Right hindlimb (tissue), 1 donor: ENCODE data around the gene CRACDL.

Experiments
- DNase-seq: peaks from one replicate; pipeline ENCODE4 v3.0.0-alpha.2; 2018

Gene CRACDL

DNA sequence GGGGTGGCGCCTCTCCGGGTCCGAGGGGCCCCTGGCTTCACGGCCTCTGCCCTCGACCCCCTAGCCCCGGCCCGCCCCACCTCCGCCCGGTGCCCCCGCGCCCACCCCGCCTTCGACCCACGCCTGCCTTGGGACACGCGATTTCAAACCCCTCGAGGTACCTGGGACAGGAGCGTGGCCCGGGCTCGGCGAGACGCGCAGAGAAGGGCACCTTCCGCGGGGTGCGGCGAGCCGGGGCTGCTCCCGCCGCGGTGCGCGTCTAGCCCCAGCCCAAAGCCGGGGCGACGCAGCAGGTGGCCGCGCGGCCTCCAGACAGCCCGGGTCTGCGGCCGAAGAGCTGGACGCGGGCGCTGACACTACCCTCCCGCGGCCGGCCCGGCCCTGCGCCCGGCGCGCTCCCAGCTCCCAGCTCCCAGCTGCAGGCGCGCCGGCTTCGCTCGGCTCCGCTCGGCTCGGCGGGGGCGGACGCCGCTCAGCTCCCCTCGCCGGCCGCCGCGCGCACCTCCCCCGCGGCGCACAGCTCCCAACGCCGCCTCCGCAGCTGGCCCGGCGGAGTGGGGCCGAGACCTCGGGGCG is at the start of gene CRACDL:
TSS of gene CRACDL (minus strand) at position 449 of the 576 bp plus-strand sequence. CDS start 89,425 bp downstream, outside the sequence.
- DNase-seq = peak; percentile 39

GRCh38 chr2:98975611-98976010 is 39.6 kb upstream of the CRACDL start:
- DNase-seq = no peak

DNA sequence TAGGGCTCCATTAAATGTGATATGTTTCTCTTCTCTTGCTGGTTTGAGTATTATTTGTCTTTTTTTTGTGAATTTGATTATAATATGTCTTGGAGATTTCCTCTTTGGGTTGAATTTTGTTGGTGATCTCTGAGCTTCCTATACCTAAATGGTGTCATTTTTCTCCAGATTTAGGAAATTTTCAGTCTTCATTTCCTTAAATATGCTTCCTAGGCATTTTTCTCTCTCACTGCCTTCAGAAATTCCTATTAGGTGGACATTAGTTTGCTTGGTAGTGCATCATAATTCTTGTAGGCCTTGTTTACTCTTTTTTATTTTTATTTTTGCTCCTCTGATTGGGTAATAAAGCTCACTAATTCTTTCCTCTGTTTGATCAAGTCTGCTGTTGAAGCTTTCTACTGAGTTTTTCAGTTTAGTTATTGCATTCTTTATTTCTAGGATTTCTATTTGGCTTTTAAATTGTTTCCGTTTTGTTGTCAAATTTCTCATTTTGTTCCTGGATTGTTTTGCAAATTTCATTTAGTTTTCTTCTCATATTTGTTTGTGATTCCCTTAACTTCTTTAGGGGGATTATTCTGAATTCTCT is 36.6 kb upstream of the CRACDL start:
- DNase-seq = no peak

DNA sequence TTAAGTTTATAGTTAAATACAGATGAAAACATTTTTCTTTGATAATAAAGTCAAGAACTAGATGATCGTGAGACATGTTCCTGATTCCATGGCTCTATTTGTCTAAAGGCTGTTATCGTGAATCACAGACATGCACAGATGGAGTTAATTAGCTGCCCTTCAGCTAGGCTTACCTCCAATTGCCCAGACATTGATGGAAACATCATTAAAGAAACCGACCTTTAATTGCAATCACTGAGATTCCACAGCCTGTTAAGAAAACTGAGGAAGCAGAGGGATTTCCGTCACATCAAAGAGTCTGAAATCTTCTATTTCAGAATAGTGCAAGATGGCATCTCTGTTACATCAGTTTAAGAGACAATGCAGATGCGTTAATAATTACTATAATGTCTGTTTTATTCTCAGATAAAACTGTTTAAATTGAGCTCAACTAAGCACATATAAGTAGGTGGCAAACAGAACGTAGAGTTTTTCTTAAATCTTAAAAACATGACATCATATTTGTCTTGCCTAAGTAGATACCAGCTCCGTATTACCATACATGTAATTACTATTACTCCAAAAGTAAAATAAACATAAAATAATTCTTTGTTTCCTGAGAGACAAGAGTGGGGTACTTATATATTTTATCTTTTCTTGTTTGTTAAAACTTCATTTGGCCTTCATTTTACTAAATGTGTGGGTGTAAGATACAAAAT is 23.9 kb upstream of the CRACDL start:
- DNase-seq = no peak

- DNase-seq = no peak
Observed at GRCh38 chr2:98952966-98953365, 16.9 kb upstream of the CRACDL start.

- DNase-seq = no peak
Observed at GRCh38 chr2:98948956-98949739, 13.1 kb upstream of the CRACDL start.

DNA sequence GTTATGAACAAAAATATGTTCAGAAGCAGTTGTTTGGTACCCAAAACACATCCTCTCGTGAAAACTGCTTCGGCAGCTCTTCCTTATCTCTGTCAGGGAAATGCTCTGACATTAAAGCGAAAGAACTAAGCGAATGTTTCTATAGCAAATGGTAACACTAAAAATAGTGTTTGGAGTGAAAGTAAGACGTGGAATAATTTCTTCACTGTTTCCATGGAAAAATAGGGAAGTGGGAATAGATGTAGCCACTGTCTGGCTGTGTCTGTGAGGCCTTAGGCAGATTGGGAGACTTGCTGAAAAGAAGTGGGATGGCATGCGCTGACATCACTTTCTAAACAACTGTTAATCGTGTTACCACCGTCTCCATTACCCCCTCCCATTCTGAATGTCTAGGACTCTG is 11.5 kb upstream of the CRACDL start:
- DNase-seq = no peak

- DNase-seq = no peak
Observed at GRCh38 chr2:98946855-98947254, 10.8 kb upstream of the CRACDL start.

DNA sequence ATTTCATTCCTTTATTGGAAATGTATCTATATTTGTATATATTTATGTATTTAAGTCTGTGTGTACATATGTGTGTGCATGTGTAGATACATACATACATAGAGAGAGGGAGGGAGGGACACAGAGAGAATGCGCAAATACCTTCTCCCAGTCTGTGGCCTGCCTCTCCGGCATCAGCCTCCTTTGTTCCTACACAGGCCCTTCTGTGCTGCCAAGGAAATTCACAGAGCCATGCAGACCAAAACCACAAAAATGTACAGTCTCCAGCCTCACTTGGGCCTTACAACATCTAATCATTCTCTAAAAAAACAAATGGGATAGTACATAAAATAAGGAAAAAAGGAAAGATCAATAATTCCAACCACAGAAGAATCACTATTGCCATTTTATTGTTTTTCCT is 8.8 kb upstream of the CRACDL start:
- DNase-seq = no peak

DNA sequence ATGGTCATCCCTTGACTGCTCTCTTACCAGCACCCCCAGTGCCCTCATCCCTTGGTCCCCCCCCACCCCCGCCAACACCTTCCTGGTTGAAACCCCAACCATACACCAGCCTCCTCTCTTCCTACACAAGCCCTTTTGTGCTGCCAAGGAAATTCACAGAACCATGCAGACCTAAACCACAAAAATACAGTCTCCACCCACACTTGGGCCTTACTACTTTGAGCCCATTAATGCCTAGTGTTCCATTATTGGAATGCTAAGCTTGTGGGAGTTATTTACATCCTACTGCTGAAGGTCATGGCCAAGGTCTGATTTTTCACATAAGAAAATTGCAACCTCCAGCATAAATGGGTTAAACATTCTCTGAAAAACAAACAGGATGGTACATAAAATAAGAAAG is 4.1 kb upstream of the CRACDL start:
- no peak for DNase-seq

- DNase-seq = no peak
Observed at GRCh38 chr2:98937906-98938305, 1.9 kb upstream of the CRACDL start.

DNA sequence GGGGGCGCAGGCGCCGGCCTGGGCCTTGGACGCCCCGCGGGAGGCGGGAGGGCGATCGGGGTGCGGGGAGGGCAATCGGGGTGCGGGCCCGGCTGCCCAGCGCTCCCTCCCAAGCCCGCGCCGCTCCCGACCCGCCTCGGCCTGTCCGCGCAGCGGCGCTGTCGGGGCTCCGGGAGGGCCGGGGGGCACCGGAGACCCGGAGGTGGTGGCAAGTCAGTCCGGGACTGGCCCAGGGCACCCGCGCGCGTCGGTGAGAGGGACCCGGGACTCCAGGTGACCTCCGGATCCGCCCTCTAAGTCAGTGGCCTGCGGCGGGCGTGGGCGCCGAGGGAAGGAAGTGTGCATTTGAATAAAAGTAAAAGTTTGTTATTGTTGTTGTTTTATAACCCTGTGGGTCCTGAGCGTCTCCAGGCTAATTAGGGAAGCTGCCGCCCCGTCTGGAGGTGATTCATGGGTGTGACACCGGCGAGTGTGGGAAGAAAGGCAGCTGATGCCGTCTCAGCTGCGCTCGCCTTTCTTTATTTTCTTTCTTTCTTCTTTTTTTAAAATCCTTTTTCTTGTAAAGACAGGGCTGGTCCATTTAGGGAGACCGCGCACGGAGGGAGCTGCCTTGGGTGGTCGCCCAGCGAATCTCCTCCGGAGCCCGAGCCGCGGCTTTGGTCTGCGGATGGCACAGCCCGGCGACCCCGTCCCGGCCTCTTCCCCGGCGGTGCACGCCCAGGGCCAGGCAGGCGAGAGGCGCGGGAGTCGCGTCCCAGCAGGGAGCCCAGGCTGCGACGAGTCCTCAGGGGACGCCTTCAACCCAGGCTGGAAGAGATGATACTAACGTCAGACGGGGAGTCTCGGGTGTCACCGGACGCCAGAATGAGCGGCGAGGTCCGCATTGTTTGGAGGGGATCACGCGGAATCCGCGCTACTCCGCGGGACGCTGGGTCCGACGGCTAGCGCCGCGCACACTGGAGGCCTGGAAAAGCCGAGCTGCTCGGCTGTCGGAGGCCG is 627 bp upstream of the CRACDL start:
- DNase-seq = peak; percentile 19

DNA sequence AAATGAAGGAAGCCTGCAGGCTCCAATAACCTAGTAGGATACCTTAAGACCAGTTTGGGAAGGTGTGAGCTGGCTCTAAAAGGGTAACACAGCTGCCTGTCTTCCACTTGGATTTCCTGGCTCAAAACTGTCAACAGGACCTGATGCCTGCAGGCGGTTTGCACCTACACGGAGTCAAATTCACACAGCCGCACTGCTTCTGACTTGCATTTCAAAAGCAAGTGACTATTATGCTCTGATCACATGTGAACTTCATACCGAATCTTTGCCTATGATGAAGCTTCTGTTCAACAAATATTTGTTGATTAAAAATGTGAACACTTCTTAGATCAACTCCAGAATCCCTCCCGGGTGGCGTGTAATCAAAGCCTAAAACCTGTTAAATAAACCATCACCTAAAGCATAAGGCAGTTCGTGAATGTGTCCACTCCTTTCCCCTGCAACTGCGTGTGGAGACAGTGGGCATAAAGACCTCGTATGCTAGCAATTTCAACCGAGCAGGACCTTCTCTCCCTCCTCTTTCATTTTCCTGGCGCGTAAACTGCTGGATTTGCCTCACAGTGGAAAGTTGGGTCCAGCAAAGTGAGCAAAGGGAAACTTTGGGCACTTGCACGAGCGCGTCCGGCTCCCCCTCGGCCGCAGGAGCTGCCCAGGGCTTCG is 784 bp downstream of the CRACDL start:
- DNase-seq = peak; percentile 57

DNA sequence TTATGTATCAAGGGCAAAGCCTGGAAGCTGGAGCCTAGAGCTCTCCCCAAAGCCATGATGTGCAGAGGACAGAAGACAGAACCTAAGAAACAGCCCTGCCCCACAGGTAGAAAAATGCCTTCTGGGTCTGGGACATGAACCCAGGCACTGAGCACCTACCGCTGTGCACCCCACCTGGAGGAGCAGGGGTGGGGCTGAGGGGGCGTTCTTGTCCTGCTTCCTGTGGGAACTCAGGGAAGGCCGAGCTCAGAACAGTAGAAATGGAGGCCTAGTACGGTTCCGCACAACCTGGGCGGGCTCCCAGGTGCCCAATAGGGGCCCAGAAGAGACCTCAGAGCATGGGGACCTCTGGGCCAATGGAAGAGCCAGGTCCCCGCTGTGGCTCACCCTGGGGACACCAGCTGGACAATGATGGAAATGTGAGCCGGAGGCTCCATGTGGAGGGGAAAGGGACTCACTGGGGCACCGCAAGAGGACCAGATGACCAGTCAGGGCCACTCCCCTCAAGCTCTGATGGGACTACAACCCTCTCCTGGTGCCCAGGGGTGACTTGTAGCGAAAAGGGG is 3.2 kb downstream of the CRACDL start:
- DNase-seq = no peak

DNA sequence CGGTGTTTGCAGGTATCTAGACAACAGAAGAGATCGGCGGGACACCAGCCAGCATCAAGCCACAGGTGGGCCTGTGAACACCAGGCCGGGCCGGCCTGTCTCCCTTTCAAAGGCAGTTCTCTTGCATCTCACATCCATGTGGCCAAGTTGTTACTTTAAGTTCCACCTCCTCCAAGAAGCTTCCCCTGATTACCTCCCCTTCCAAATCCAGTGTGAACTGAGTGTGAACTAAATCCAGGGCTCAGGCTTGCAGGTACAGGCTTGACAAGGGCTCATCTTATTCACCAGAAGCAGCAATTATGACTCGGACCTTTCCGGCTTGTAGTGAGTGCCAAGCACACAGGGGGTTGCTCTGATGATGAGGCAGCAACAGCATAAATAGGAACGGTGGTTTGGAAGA is 3.9 kb downstream of the CRACDL start:
- DNase-seq = no peak

DNA sequence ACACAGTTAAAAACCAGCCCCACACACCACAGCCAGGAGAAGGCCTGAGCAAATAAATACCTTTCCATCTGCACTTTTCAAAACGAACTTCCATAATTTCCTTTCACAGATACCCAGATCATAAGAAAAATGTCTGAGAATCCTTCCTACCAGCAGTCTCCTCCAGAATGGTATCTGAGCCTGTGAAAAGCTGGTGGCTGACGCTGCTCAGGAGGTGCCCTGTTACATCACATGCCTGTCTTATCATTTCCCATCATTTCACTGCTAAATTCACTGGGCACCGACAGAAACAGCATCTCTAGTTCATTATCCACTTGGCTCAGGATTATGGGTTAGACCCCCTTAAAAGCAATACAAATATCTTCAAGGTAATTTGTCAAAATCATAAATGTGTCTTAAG is 4.4 kb downstream of the CRACDL start:
- DNase-seq = no peak

DNA sequence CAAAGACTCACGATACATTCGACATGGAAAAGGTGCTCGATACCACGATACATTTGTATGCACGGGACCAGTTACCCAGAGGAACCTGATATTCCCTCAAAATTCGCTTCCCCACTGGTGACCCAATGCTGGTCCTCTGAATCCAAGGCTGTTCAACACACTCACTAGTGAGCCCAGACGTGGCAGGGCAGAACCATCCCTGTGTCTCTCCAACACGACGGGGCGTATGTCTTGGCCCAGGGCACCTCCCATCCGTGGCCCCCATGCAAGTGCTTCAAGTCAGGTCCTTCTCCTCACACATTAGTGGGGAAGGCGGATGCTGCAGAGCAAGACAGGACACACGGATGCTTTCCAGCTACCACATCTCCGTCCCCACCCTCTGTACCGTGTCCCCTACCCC is 6.1 kb downstream of the CRACDL start:
- DNase-seq = no peak

- no peak for DNase-seq
Observed at GRCh38 chr2:98928242-98928641, 7.8 kb downstream of the CRACDL start.

GRCh38 chr2:98927027-98927426 is 9.0 kb downstream of the CRACDL start:
- peak; percentile 38 for DNase-seq

DNA sequence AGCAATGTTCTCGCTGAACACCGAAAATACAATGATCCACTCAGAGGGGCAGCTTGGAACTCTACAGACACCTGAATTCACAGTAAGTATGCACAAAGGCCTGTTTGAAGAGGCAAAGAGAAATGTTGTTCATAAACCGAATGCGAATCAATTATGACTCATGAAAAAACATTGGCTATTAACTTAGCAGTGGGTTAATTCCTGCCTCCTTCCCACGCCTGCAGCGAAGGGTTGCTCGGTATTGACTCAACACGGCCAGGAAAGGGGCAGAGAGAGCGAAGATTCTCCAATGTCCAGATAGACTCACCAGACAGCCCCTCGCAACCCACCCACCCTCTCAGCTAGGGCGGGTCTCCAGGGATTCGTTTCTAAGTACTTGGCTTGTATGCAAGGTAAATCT is 9.4 kb downstream of the CRACDL start:
- DNase-seq = no peak

- no peak for DNase-seq
Observed at GRCh38 chr2:98924910-98925309, 11.1 kb downstream of the CRACDL start.
